GM19025 (cell line): Measurements from ENCODE around the gene SMYD4.
"Not testable (repeated sequence)": the region's sequence is repeated elsewhere in the genome, so short reads cannot be mapped to it uniquely, and the experiment has no call there.

Experiments used
- ATAC-seq: cut with Tn5 transposase; IDR thresholded peaks from one replicate; pipeline ENCODE4 v1.9.1; 2021; ENCODE audit warnings: mild to moderate bottlenecking, low read depth, moderate library complexity; ENCODE audit not compliant: unreplicated experiment

The SMYD4 gene

DNA sequence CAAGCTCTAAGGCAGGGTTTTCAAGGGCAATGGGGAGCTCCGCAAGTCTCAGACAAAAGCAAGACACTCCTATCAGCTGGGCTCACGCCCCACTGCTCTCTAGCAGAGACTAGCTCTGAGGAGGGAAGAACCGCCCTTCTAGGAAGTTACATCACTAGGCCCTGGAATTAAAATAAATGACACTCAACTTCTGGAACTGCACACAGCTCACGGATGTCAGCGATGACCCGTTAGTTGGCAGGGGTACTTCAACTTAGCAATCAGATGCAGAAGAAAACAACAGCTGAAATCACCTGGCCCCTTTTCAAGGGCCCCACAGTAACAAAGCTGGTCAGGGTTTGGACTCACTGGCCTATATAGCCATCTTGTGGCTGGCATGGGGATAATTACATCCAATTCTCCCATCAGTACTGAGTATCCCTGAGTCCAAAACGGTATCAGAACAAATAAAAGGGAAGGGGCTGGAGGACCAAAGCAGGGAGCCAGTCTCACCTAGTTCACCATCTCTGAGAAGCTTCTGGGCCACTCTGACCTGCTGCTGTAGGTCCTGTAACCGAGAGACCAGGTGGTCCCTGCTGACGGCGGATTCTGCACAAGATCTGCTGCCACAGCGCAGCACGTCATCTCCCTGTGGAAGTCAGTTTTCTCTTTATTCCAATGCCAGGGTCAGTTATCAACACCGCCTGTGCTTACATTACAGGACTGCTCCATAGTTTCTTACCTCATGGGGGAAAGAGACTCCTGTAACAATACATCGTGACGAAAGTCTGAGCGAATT lies 45.7 kb downstream of the SMYD4 start:
- no peak for ATAC-seq

DNA sequence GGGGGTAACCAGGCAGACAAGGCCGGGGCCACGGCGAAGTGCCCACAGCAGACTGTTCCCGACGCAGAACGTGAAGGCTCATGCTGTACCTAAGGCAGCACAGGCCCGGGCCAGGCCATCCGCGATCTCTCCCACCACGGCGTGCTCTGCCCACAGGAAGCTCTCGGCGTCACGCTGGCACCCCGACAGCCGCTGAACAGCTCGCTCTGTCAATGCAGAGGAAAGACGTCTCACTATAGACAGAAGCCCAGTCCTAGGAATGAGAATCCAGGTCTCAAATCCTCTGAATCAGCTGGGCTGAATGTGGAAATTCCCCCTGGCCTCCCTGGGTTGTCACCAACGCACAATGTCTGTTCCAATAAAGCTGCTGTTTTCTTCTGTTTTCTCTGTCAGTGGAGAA lies 46.4 kb downstream of the SMYD4 start:
- no peak for ATAC-seq

DNA sequence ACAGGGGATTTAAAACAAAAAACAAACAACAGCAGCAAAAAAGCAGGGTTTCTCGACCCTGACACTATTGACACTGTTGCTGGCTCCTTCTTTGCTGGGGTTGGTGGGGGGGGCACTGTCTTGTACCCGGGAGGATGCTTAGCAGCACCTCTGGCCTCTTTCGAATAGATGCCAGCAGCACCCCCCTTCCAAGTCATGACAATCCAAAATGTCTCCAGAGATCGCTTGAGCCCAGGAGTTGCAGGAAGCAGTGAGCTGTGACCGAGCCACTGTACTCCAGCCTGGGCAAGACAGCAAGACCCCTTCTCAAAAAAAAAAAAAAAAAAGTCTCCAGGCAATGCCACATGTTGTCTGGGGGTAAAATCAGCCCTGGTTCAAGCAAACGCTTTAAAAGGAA lies 47.5 kb downstream of the SMYD4 start:
- ATAC-seq = no peak

DNA sequence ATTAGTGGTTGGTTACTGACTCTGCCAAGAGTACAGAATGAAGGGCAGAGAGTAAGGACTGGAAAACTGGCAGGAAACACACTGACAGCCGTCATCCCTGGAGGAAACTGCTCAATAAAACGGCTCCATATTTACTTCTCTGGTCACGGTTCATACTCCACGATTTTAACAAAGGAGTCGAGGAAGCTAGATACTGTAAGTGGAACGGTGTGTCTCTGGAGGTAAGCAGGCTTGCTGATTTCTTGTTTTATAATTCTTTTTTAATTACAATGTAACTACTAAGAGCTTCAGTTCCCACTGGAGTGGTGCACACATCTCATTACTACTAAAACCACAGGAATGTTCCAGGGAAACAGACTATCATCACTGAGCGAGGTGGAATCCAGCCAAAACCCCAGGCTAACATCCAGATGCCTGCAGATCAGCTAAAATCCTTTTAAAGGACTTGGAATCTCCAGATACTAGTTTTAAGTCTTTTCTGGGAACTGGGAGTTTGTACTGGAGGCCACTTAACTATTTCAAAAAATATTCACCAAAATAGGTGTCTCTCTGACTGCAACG lies 50.1 kb downstream of the SMYD4 start:
- no peak for ATAC-seq

- ATAC-seq = no peak
These were observed 52.8 kb downstream of the SMYD4 start for GRCh38 chr17:1776857-1777256.

DNA sequence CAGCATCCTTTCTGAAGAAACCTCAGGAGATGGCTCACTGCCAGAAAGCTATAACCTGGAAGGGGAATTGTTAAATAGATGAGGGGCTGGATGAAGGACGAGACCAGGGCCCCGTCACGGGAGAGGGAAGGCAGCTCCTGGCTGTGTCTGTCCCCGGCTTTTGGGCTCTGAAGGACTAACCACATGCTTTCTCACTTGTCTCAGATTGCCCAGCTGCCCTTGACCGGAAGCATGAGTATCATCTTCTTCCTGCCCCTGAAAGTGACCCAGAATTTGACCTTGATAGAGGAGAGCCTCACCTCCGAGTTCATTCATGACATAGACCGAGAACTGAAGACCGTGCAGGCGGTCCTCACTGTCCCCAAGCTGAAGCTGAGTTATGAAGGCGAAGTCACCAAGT lies 53.4 kb downstream of the SMYD4 start:
- no peak for ATAC-seq

GRCh38 chr17:1774390-1775176 lies 55.1 kb downstream of the SMYD4 start:
- ATAC-seq = no peak

DNA sequence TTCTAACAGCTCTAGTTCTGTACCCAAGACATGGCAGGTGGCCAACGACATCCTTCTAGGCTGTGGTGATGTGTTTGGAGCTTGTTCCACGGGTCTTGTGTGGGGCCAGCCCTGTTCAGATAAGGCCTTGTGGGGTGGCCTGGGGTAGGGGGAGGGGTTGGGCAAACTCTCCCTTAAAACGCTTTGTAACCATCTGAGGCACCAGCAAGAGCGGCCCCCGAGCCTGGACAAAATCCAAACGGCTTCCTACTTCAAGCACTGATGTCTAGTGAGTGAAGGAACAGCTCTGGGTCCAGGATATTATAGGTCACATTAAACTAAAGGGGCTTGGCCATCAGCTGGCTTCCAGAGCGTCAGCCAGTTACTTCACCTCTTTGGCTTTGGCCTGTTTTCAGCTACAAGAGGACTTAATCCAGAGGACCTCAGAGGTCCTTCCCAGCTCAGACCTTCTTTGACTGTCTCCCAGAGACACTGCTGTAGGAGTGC lies 56.0 kb downstream of the SMYD4 start:
- no peak for ATAC-seq

GRCh38 chr17:1773000-1773695 lies 56.6 kb downstream of the SMYD4 start:
- ATAC-seq = not testable (repeated sequence)

GRCh38 chr17:1769822-1770477 lies 59.8 kb downstream of the SMYD4 start:
- ATAC-seq = no peak

- no peak for ATAC-seq
These were observed 62.3 kb downstream of the SMYD4 start for GRCh38 chr17:1767358-1767757.

DNA sequence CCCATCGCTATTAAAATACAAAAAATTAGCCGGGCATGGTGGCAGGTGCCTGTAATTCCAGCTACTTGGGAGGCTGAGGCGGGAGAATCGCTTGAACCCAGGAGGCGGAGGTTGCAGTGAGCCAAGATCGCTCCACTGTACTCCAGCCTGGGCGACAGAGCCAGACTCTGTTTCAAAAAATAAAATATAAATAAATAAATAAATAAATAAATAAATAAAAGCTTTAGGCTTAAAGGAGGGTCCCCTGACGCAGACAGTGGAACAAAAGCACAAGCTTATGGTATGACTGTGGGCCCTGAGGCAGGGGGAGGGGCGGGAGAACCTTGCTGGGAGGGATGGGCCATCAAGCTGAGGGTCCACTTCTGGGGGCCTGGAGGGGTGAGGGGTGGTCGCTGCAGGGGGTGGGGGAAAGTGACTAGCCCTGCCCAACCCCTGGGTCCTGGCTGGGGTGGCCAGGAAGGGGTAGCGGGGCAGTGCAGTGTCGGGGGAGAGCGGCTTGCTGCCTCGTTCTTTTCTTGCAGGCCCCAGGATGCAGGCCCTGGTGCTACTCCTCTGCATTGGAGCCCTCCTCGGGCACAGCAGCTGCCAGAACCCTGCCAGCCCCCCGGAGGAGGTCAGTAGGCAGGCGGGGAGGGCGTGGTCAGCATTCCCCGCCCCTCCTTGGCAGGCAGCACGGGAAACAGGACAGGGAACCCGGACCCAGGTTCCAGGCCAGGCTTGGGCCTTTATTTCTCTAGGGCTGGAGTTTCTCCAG lies 63.1 kb downstream of the SMYD4 start:
- no peak for ATAC-seq

- ATAC-seq = no peak
These were observed 64.1 kb downstream of the SMYD4 start for GRCh38 chr17:1765576-1765975.

DNA sequence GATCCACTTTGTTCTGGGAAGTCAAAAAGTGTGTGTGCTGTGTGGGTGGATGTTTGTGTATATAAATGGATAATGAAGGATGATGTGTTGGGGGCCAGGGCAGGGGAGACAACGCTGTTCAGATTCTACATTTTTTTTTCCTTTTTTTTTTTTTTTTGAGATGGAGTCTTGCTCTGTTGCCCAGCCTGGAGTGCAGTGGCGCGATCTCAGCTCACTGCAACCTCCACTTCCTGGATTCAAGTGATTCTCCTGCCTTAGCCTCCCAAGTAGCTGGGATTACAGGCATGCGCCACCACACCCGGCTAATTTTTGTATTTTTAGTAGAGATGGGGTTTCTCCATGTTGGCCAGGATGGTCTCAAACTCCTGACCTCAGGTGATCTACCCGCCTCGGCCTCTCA lies 65.0 kb downstream of the SMYD4 start:
- not testable (repeated sequence) for ATAC-seq

DNA sequence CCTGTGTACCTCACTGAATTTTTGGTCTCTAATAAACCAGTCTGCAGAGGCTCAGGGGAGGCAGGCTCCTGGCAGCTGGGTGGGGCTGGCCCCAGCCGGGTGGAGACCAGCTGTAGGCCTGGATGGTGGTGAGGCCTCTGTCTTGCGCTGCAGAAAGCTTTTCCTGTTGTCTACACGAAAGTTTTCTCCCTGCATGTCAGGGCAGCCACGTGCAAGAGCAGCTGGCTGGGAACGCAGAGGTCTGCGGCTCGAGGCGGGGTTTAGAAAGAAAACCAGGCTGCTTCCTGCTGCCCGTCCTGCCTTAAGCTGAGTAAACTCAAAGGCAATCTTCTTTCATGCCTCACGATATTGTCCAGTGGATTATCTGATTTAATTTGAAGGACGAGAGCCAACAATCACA lies 65.4 kb downstream of the SMYD4 start:
- no peak for ATAC-seq

- no peak for ATAC-seq
These were observed 66.5 kb downstream of the SMYD4 start for GRCh38 chr17:1762901-1763898.

DNA sequence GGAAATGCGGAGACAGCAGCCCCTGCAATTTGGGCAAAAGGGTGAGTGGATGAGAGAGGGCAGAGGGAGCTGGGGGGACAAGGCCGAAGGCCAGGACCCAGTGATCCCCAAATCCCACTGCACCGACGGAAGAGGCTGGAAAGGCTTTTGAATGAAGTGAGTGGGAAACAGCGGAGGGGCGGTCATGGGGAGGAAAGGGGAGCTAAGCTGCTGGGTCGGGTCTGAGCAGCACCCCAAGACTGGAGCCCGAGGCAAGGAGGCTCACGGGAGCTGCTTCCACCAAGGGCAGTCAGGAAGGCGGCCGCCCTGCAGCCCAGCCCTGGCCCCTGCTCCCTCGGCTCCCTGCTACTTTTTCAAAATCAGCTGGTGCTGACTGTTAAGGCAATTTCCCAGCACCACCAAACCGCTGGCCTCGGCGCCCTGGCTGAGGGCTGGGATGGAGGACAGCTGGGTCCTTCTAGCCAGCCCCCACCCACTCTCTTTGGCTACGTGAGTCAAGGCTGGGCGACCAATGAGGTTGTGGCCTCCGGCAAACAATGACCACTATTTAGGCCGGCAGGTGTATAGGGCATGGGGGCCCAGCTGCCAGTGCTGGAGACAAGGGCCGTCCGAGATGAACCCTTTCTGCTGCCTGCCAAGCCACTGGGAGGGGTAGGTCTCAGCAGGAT lies 67.3 kb downstream of the SMYD4 start:
- no peak for ATAC-seq

DNA sequence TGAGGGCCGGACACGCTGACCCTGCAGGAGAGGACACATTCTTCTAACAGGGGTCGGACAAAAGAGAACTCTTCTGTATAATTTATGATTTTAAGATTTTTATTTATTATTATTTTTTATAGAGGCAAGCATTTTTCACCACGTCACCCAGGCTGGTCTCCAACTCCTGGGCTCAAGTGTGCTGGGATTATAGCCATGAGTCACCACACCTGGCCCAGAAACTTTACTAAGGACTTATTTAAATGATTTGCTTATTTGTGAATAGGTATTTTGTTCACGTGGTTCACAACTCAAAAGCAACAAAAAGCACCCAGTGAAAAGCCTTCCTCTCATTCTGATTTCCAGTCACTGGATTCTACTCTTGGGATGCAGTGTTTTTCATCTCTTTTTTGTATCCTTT lies 70.2 kb downstream of the SMYD4 start:
- ATAC-seq = no peak
